OCI-LY7 (cell line): Measurements from ENCODE around the gene COL23A1.

Source experiments
- CTCF ChIP-seq: fragments of 200-600 bp; sonication (generic); conservative IDR thresholded peaks from 2 replicates; pipeline ENCODE4 v1.5.1; 2014; ENCODE audit warnings: mild to moderate bottlenecking, antibody characterized with exemption, low read length, moderate library complexity, mixed read lengths
- EZH2phosphoT487 ChIP-seq: fragments of 200-600 bp; sonication (generic); IDR thresholded peaks from 2 replicates; pipeline ENCODE4 v1.6.1; 2018; ENCODE audit warnings: low read depth, borderline replicate concordance, mild to moderate bottlenecking, mixed run types, antibody characterized with exemption, low read length, moderate library complexity, mixed read lengths

- TF ChIP-seq CTCF (no peak), EZH2phosphoT487 (no peak)
Observed at GRCh38 chr5:178202541-178202940, 387.7 kb downstream of the COL23A1 start.
